Measurements from ENCODE around the gene SH3BP1. TPM values are rescaled to one million over a fixed set of nuclear protein-coding genes. Genes with fewer than 3 reads are reported as not detected.

SH3BP1 gene
- total and polyA plus RNA-seq, 2 of the 13 experiments (the other 11 are each of a cell fraction or from before 2014, with no cell fraction given) = 8.4 to 18.5 TPM

DNA sequence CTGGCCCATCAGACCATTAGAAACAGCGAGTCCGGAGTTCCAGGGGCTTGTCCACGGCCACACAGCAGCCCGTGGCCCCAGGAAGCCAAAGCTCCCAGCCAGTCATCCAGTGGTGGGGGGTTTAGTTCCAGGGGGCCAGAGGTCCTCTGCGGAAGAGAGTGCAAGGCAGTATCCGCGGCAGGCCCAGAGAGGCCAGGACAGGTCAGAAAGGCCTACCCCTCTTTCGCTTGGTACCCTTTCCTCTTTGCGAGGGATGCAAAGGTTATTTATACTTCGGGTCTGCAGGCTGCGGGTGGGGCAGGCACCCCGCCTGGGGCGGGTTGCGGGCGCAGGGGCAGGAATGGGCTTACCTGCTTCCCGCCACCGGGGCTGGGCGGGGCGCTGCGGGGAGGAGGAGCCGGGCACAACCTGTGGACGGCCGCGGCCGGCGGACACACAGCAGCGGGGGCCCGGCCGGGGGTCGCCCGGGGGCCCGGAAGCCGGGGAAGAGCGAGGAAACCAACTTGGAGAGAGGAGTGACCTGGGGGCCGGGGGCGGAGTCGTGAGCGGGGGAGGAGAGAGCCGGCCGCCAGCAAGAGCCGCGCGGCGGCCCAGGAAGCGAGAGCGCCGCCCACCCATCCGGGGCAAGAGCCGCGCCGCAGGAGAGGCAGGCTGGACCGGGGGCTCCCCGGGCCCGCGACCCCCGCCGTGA, at the start of gene SH3BP1 (continued):
- TF ChIP-seq, protein P1, sequence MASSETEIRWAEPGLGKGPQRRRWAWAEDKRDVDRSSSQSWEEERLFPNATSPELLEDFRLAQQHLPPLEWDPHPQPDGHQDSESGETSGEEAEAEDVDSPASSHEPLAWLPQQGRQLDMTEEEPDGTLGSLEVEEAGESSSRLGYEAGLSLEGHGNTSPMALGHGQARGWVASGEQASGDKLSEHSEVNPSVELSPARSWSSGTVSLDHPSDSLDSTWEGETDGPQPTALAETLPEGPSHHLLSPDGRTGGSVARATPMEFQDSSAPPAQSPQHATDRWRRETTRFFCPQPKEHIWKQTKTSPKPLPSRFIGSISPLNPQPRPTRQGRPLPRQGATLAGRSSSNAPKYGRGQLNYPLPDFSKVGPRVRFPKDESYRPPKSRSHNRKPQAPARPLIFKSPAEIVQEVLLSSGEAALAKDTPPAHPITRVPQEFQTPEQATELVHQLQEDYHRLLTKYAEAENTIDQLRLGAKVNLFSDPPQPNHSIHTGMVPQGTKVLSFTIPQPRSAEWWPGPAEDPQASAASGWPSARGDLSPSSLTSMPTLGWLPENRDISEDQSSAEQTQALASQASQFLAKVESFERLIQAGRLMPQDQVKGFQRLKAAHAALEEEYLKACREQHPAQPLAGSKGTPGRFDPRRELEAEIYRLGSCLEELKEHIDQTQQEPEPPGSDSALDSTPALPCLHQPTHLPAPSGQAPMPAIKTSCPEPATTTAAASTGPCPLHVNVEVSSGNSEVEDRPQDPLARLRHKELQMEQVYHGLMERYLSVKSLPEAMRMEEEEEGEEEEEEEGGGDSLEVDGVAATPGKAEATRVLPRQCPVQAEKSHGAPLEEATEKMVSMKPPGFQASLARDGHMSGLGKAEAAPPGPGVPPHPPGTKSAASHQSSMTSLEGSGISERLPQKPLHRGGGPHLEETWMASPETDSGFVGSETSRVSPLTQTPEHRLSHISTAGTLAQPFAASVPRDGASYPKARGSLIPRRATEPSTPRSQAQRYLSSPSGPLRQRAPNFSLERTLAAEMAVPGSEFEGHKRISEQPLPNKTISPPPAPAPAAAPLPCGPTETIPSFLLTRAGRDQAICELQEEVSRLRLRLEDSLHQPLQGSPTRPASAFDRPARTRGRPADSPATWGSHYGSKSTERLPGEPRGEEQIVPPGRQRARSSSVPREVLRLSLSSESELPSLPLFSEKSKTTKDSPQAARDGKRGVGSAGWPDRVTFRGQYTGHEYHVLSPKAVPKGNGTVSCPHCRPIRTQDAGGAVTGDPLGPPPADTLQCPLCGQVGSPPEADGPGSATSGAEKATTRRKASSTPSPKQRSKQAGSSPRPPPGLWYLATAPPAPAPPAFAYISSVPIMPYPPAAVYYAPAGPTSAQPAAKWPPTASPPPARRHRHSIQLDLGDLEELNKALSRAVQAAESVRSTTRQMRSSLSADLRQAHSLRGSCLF (CRISPR knock-in tag; IDR thresholded peaks at IDR 0.05; ENCODE audit: borderline replicate concordance) = no peak
- no peak for TF ChIP-seq FOXC1 (CRISPR knock-in tag; IDR thresholded peaks at IDR 0.05; ENCODE audit: borderline replicate concordance)
- no peak for TF ChIP-seq NCOA5 (CRISPR knock-in tag; IDR thresholded peaks at IDR 0.05)
- TF ChIP-seq YY1 (IDR thresholded peaks at IDR 0.05; ENCODE audit: insufficient read depth, insufficient replicate concordance, low read depth, low read length) = peak; percentile 26
- no peak for TF ChIP-seq ZBTB43 (CRISPR knock-in tag; conservative IDR thresholded peaks at IDR 0.05)
- no peak for TF ChIP-seq GLI4 (CRISPR knock-in tag; IDR thresholded peaks at IDR 0.05; ENCODE audit: borderline replicate concordance)
- no peak for TF ChIP-seq MED13 (CRISPR knock-in tag; IDR thresholded peaks at IDR 0.05)
- no peak for TF ChIP-seq ADNP (CRISPR knock-in tag; IDR thresholded peaks at IDR 0.05)
- no peak for TF ChIP-seq ZNF75D (CRISPR knock-in tag; IDR thresholded peaks at IDR 0.05; ENCODE audit: borderline replicate concordance)
- TF ChIP-seq KAT8 (CRISPR knock-in tag; IDR thresholded peaks at IDR 0.05) = no peak
- TF ChIP-seq ZFP36L1 (CRISPR knock-in tag; IDR thresholded peaks at IDR 0.05) = no peak
- no peak for TF ChIP-seq REPIN1 (CRISPR knock-in tag; IDR thresholded peaks at IDR 0.05; ENCODE audit: borderline replicate concordance, low read depth)
- TF ChIP-seq ZFP1 (CRISPR knock-in tag; IDR thresholded peaks at IDR 0.05) = no peak
- TF ChIP-seq ATF5 (CRISPR knock-in tag; IDR thresholded peaks at IDR 0.05; ENCODE audit: low read depth) = no peak
- no peak for TF ChIP-seq SOX13 (IDR thresholded peaks at IDR 0.05)
- TF ChIP-seq SOX13 (CRISPR knock-in tag; conservative IDR thresholded peaks at IDR 0.05 in 1 of 2, IDR thresholded peaks at IDR 0.05 in 1 of 2) = no peak
- TF ChIP-seq, protein P2, sequence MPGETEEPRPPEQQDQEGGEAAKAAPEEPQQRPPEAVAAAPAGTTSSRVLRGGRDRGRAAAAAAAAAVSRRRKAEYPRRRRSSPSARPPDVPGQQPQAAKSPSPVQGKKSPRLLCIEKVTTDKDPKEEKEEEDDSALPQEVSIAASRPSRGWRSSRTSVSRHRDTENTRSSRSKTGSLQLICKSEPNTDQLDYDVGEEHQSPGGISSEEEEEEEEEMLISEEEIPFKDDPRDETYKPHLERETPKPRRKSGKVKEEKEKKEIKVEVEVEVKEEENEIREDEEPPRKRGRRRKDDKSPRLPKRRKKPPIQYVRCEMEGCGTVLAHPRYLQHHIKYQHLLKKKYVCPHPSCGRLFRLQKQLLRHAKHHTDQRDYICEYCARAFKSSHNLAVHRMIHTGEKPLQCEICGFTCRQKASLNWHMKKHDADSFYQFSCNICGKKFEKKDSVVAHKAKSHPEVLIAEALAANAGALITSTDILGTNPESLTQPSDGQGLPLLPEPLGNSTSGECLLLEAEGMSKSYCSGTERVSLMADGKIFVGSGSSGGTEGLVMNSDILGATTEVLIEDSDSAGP (CRISPR knock-in tag; IDR thresholded peaks at IDR 0.05; ENCODE audit: borderline replicate concordance) = no peak; the same call in 1 of the 2 replicates
- no peak for TF ChIP-seq YEATS4 (CRISPR knock-in tag; IDR thresholded peaks at IDR 0.05; ENCODE audit: borderline replicate concordance)
- TF ChIP-seq JUN (CRISPR knock-in tag; IDR thresholded peaks at IDR 0.05) = no peak
- no peak for TF ChIP-seq KMT2B (CRISPR knock-in tag; IDR thresholded peaks at IDR 0.05)
- TF ChIP-seq KMT2A (CRISPR knock-in tag; IDR thresholded peaks at IDR 0.05) = no peak
- TF ChIP-seq ZNF274 (CRISPR knock-in tag; IDR thresholded peaks at IDR 0.05) = no peak
- no peak; the same call in 1 of the 2 replicates for TF ChIP-seq ZSCAN22 (CRISPR knock-in tag; IDR thresholded peaks at IDR 0.05)

Data from HepG2 (cell line).